ENCODE data around the gene KIF5C. TPM values are rescaled to one million over a fixed set of nuclear protein-coding genes. Genes with fewer than 3 reads are reported as not detected.

KIF5C gene
- total and polyA plus RNA-seq, 2 of the 13 experiments (the other 11 are each of a cell fraction or from before 2014, with no cell fraction given) = 0.15 to 0.20 TPM

GRCh38 chr2:148922776-148923475 lies 47.9 kb downstream of the KIF5C start (continued):
- no peak for TF ChIP-seq HNRNPLL (IDR thresholded peaks at IDR 0.05; ENCODE audit: low read depth, low read length, poor library complexity, severe bottlenecking)
- no peak for TF ChIP-seq ZNF790 (CRISPR knock-in tag; IDR thresholded peaks at IDR 0.05; ENCODE audit: borderline replicate concordance)

- FAIRE-seq = no peak
- H3K9me3 ChIP-seq (ENCODE audit: low read length) = no peaks in the 10 kb centered on the region
- no peak for ATAC-seq
- no peak for DNase-seq (ENCODE audit: low spot score)
- H3K4me2 ChIP-seq (ENCODE audit: low read depth, low read length) = no peak overlapping the region
- no peak for TF ChIP-seq ZNF660 (CRISPR knock-in tag; IDR thresholded peaks at IDR 0.05; ENCODE audit: borderline replicate concordance, low read depth)
- H2AFZ ChIP-seq (ENCODE audit: low read length) = no peak overlapping the region
- H4K20me1 ChIP-seq (ENCODE audit: insufficient read depth, low read length) = no peaks in the 10 kb centered on the region
- H3K36me3 ChIP-seq (replicated peaks in 1 of 2; ENCODE audit: control insufficient read depth in 1 of 2, insufficient read depth in 2 of 2, low read length in 2 of 2) = no peaks in the 10 kb centered on the region
- CTCF ChIA-PET (ENCODE audit: low intra/inter-chr PET ratio, low total read pairs) = no interaction called here
- POLR2A ChIA-PET = no interaction called here
- no peaks in the 10 kb centered on the region for H3K4me1 ChIP-seq (ENCODE audit: insufficient read depth, low read length)
- H3K9ac ChIP-seq (ENCODE audit: insufficient read depth, low read depth, low read length) = no peak overlapping the region
- no peaks in the 10 kb centered on the region for H3K79me2 ChIP-seq (ENCODE audit: insufficient read depth, low read length)
- in situ Hi-C loops (cut with HindIII; ENCODE audit: extremely low pct_ligation_motif_present, low pct_unique_long_range_greater_than_20kb) = no loop called here
- intact Hi-C loops (cut with micrococcal nuclease; ENCODE audit: unreplicated experiment) = no loop called here
- no peak overlapping the region for H3K4me3 ChIP-seq (replicated peaks in 1 of 3; ENCODE audit: insufficient read depth in 1 of 3, low read depth in 2 of 3, low read length in 3 of 3)
- peaks cover 0 to 4% of the 10 kb centered on the region in 2 experiments; a peak in 2 of 5 replicates for H3K27me3 ChIP-seq (ENCODE audit: control insufficient read depth in 1 of 2, insufficient read depth in 2 of 2, low read length in 2 of 2)
- H3K27ac ChIP-seq (ENCODE audit: extremely low read length, insufficient read depth, low read length) = no peak overlapping the region
- BruUV-seq (replicated peaks) = no TSS peak
- 20% methylated on average over 4 of the region's 4 CpGs for WGBS (ENCODE audit: low lambda C conversion rate)
Observed at GRCh38 chr2:148924514-148925178, 49.6 kb downstream of the KIF5C start.

DNA sequence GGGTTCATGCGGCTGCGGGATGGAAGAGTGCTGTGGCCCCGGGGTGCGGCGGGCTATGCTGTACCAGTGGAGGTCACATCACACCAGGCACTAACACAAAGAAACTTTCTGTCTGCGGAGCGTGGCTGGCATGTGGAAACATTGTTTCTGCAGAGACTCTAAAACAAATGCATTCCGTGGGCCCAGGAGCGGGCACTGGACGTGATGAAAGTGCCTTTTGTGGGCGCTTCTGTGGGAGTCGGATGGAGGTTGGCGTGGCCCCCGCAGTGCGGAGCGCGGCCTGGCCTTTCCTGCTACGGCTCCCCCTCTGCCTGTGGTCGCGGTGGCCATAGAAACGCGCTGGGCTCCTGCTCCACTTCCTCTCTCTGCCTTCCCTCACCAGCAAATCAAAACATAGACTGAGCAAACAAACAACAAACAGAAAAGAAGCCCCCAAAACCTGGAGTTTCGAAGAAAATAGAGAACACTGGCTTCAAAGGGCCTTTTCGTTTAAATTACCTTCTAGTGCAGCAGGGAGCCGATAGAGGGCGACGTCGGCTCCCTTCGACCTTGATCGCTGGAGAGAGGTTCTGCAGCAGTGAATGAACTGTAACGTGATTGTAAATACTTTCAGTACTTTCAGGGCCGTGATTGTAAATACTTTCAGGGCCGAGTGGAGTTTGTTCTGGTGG lies 51.4 kb downstream of the KIF5C start:
- intact Hi-C loops (cut with micrococcal nuclease; ENCODE audit: unreplicated experiment) (loop anchor here (1.0 kb wide), 2 partner anchors 64 to 635 kb away; no protein-coding TSS in a partner anchor), in situ Hi-C loops (cut with HindIII; ENCODE audit: extremely low pct_ligation_motif_present, low pct_unique_long_range_greater_than_20kb) (no loop called here)
- peak; percentile 94 for ATAC-seq
- 42% methylated on average over 33 of the region's 33 CpGs for WGBS (ENCODE audit: low lambda C conversion rate)
- H2AFZ ChIP-seq (ENCODE audit: low read length) = no peak overlapping the region
- BruUV-seq (replicated peaks) = no TSS peak
- peak; percentile 66 for FAIRE-seq
- no peak overlapping the region for H3K4me3 ChIP-seq (replicated peaks in 1 of 3; ENCODE audit: insufficient read depth in 1 of 3, low read depth in 2 of 3, low read length in 3 of 3)
- no peaks in the 10 kb centered on the region for H3K9me3 ChIP-seq (ENCODE audit: low read length)
- peak overlapping the region; percentile 33 for H3K4me2 ChIP-seq (ENCODE audit: low read depth, low read length)
- H3K9ac ChIP-seq (ENCODE audit: insufficient read depth, low read depth, low read length) = no peak overlapping the region
- H3K27ac ChIP-seq (ENCODE audit: extremely low read length, insufficient read depth, low read length) = no peak overlapping the region
- ChIA-PET CTCF (ENCODE audit: low intra/inter-chr PET ratio, low total read pairs) (interaction anchor here (1.2 kb wide), 1 partner anchor 64 kb away, joined by 3 read pairs; no protein-coding TSS in a partner anchor), POLR2A (no interaction called here)
- no peaks in the 10 kb centered on the region for H3K4me1 ChIP-seq (ENCODE audit: insufficient read depth, low read length)
- no peaks in the 10 kb centered on the region for H3K79me2 ChIP-seq (ENCODE audit: insufficient read depth, low read length)
- H3K36me3 ChIP-seq (replicated peaks in 1 of 2; ENCODE audit: control insufficient read depth in 1 of 2, insufficient read depth in 2 of 2, low read length in 2 of 2) = no peaks in the 10 kb centered on the region
- H3K27me3 ChIP-seq (ENCODE audit: control insufficient read depth in 1 of 2, insufficient read depth in 2 of 2, low read length in 2 of 2) = no peaks in the 10 kb centered on the region; a peak in 1 of 5 replicates
- no peaks in the 10 kb centered on the region for H4K20me1 ChIP-seq (ENCODE audit: insufficient read depth, low read length)
- peak; percentile 48 for DNase-seq (ENCODE audit: low spot score)
- no peak for TF ChIP-seq MXI1 (IDR thresholded peaks at IDR 0.05; ENCODE audit: borderline replicate concordance, low read depth, low read length)
- 0 out of 4 replicates have a peak, but pooled peaks of 1 of the 2 experiments have one; percentile 35 for TF ChIP-seq HMGXB4 (CRISPR knock-in tag; IDR thresholded peaks at IDR 0.05; ENCODE audit: borderline replicate concordance in 1 of 2, low read depth in 1 of 2)
- no peak for TF ChIP-seq BRCA1 (CRISPR knock-in tag; IDR thresholded peaks at IDR 0.05)
- TF ChIP-seq RELA (CRISPR knock-in tag; IDR thresholded peaks at IDR 0.05) = no peak
- no peak for TF ChIP-seq ZNF577 (CRISPR knock-in tag; IDR thresholded peaks at IDR 0.05; ENCODE audit: borderline replicate concordance, low read depth)
- no peak for TF ChIP-seq ZKSCAN1 (IDR thresholded peaks at IDR 0.05; ENCODE audit: low read length)
- TF ChIP-seq IKZF1 (IDR thresholded peaks at IDR 0.05) = no peak
- 0 out of 2 replicates have a peak, but pooled peaks have one; percentile 15 for TF ChIP-seq POGZ (CRISPR knock-in tag; IDR thresholded peaks at IDR 0.05)
- TF ChIP-seq ZNF547 (CRISPR knock-in tag; IDR thresholded peaks at IDR 0.05) = no peak
- TF ChIP-seq ZNF720 (CRISPR knock-in tag; IDR thresholded peaks at IDR 0.05) = no peak
